ENCODE data around the gene CFAP126.
"Not testable (repeated sequence)": the region's sequence is repeated elsewhere in the genome, so short reads cannot be mapped to it uniquely, and the experiment has no call there.

GRCh38 chr1:161315841-161316674 is 51.6 kb downstream of the CFAP126 start:
- not testable (repeated sequence) for TF ChIP-seq EZH2 (IDR thresholded peaks at IDR 0.05; ENCODE audit: borderline replicate concordance, insufficient read depth, low read length, poor library complexity, severe bottlenecking); CTCF (IDR thresholded peaks at IDR 0.05; ENCODE audit: poor library complexity, severe bottlenecking)
